ENCODE data around the gene MARK4.

- TF ChIP-seq EZH2 (IDR thresholded peaks at IDR 0.05), result no peak
- TF ChIP-seq POLR2AphosphoS5 (IDR thresholded peaks at IDR 0.05; ENCODE audit: borderline replicate concordance, low read depth, low read length), result no peak
- no peak for TF ChIP-seq FOXP2 (optimal IDR thresholded peaks at IDR 0.05; ENCODE audit: control extremely low read depth, extremely low read length, insufficient read depth)
These were observed 56.3 kb downstream of the MARK4 start for GRCh38 chr19:45307361-45307760.
